Left lobe of liver (tissue), 2 donors: ENCODE measurements around the gene SH3BP2. TPM values are rescaled to one million over a fixed set of nuclear protein-coding genes. Genes with fewer than 3 reads are reported as not detected.

Experiments
- ATAC-seq: fragments of 200-7000 bp; cut with Tn5 transposase; one replicate; pipeline ENCODE4 v1.9.1; 2020; ENCODE audit warnings: mild to moderate bottlenecking, moderate library complexity
- DNase-seq: peaks from one replicate; pipeline ENCODE4 v3.0.0-alpha.2; 2020; ENCODE audit warnings: low spot score
- total RNA-seq: library from RNA; stranded (reverse); gene quantifications from one replicate; pipeline ENCODE4 v1.2.1, GENCODE V29; 2021
- donor health status: DM: no; HTN: no; CAD: no; lungs with moderate emphysema.
- donor health status: DM: no; HTN: yes; CAD: no.

SH3BP2 gene
- total RNA-seq, result 59.8 TPM

GRCh38 chr4:2792711-2793585, at the start of gene SH3BP2:
TSS of gene SH3BP2 (plus strand) at chr4:2793085. CDS start at chr4:2820618, 27,533 bp downstream.
- ATAC-seq, result peak; percentile 57
- peak; percentile 94 for DNase-seq

GRCh38 chr4:2743518-2744445, 49.1 kb upstream of the SH3BP2 start:
- DNase-seq, result no peak

GRCh38 chr4:2744576-2745270, 48.2 kb upstream of the SH3BP2 start:
- DNase-seq, result no peak
- ATAC-seq, result no peak

More at GRCh38 chr4:2743518-2744445, 49.1 kb upstream of the SH3BP2 start:
- ATAC-seq, result no peak

GRCh38 chr4:2745516-2745915, 47.4 kb upstream of the SH3BP2 start:
- DNase-seq, result no peak
- ATAC-seq, result no peak

GRCh38 chr4:2745981-2746806, 46.7 kb upstream of the SH3BP2 start:
- no peak for DNase-seq
- peak; percentile 50 for ATAC-seq

- DNase-seq (no peak), ATAC-seq (no peak)
Measured at GRCh38 chr4:2746891-2747695, 45.8 kb upstream of the SH3BP2 start.

- no peak for ATAC-seq
- DNase-seq, result no peak
Measured at GRCh38 chr4:2750719-2751605, 41.9 kb upstream of the SH3BP2 start.

- DNase-seq, result no peak
- ATAC-seq, result no peak
Measured at GRCh38 chr4:2753436-2753835, 39.4 kb upstream of the SH3BP2 start.

GRCh38 chr4:2754848-2755819, 37.8 kb upstream of the SH3BP2 start:
- no peak for ATAC-seq
- no peak for DNase-seq

GRCh38 chr4:2755821-2756690, 36.8 kb upstream of the SH3BP2 start, which contains the start of gene TNIP2:
TSS of gene TNIP2 (minus strand) at chr4:2756336. CDS start at chr4:2756289, 47 bp downstream.
- DNase-seq, result peak; percentile 86

GRCh38 chr4:2756691-2757350, 36.1 kb upstream of the SH3BP2 start:
- no peak for ATAC-seq
- DNase-seq, result no peak

More at GRCh38 chr4:2755821-2756690, 36.8 kb upstream of the SH3BP2 start, which contains the start of gene TNIP2:
- peak; percentile 85 for ATAC-seq

- ATAC-seq (no peak), DNase-seq (no peak)
Measured at GRCh38 chr4:2757426-2757825, 35.5 kb upstream of the SH3BP2 start.

- peak; percentile 71 for DNase-seq
- ATAC-seq, result peak; percentile 54
Measured at GRCh38 chr4:2761035-2761923, 31.6 kb upstream of the SH3BP2 start.

- DNase-seq (no peak), ATAC-seq (no peak)
Measured at GRCh38 chr4:2762048-2762447, 30.8 kb upstream of the SH3BP2 start.
